CD14-positive monocyte (primary cell): ENCODE results near the gene E2F2. TPM values are rescaled to one million over a fixed set of nuclear protein-coding genes. Genes with fewer than 3 reads are reported as not detected.
"Not testable (repeated sequence)": the region's sequence is repeated elsewhere in the genome, so short reads cannot be mapped to it uniquely, and the experiment has no call there.

Experiments used
- DNase-seq, 3 donors: peaks; one replicate each; pipeline ENCODE4 v3.0.0-alpha.2; 2011 to 2022
- H2AFZ ChIP-seq: 2 replicates; pipeline ENCODE4 v1.6.0; 2012; ENCODE audit warnings: mild to moderate bottlenecking, low read depth, low read length, inconsistent platforms; ENCODE audit not compliant: insufficient read depth, poor library complexity, severe bottlenecking
- H3K27ac ChIP-seq, 2 donors: 1 replicate in 1 of 2; 2 replicates in 1 of 2; pipeline ENCODE4 v1.5.1; 2012 to 2013; ENCODE audit warnings: low read length in 2 of 2, control low read depth in 1 of 2, inconsistent platforms in 1 of 2, low read depth in 1 of 2, mild to moderate bottlenecking in 1 of 2
- H3K27me3 ChIP-seq, 2 donors: one replicate each; pipeline versions ENCODE4 v1.6.0 to v1.6.1; 2011 to 2013; ENCODE audit warnings: low read length in 2 of 2; ENCODE audit not compliant: control insufficient read depth in 2 of 2, insufficient read depth in 2 of 2
- H3K36me3 ChIP-seq, 2 donors: replicated peaks in 1 of 2; 1 replicate in 1 of 2; 2 replicates in 1 of 2; pipeline versions ENCODE4 v1.5.1 to v1.6.1; 2012 to 2013; ENCODE audit warnings: low read length in 2 of 2, control low read depth in 1 of 2, inconsistent platforms in 1 of 2, mild to moderate bottlenecking in 1 of 2; ENCODE audit not compliant: insufficient read depth in 2 of 2, control insufficient read depth in 1 of 2
- H3K4me1 ChIP-seq, 2 donors: 1 replicate in 1 of 2; 2 replicates in 1 of 2; pipeline versions ENCODE4 v1.5.1 to v1.6.1; 2012 to 2013; ENCODE audit warnings: low read length in 2 of 2, control low read depth in 1 of 2, inconsistent platforms in 1 of 2, mild to moderate bottlenecking in 1 of 2, moderate library complexity in 1 of 2; ENCODE audit not compliant: insufficient read depth in 2 of 2, control insufficient read depth in 1 of 2
- H3K4me2 ChIP-seq: replicated peaks from 2 replicates; pipeline ENCODE3; 2012; ENCODE audit warnings: low read length, moderate library complexity, mild to moderate bottlenecking; ENCODE audit not compliant: poor library complexity, severe bottlenecking; ENCODE audit errors: extremely low read depth
- H3K4me3 ChIP-seq, 3 experiments: fragments of 200-600 bp in 1 of 3; sonication (generic) in 1 of 3; replicated peaks in 1 of 3; 1 replicate in 2 of 3; 2 replicates in 1 of 3; pipeline ENCODE4 v1.5.1; 2011 to 2013; ENCODE audit warnings: low read length in 3 of 3, mild to moderate bottlenecking in 3 of 3, control low read depth in 2 of 3, low read depth in 2 of 3, inconsistent platforms in 1 of 3, moderate library complexity in 1 of 3
- H3K79me2 ChIP-seq: 2 replicates; pipeline ENCODE4 v1.6.0; 2012; ENCODE audit warnings: mild to moderate bottlenecking, control low read depth, inconsistent platforms, low read length, moderate library complexity; ENCODE audit not compliant: insufficient read depth
- H3K9ac ChIP-seq: 2 replicates; pipeline ENCODE4 v1.6.0; 2017; ENCODE audit warnings: low read length, mild to moderate bottlenecking; ENCODE audit not compliant: insufficient read depth, poor library complexity, severe bottlenecking
- H3K9me3 ChIP-seq, 2 donors: replicated peaks in 1 of 2; 1 replicate in 1 of 2; 2 replicates in 1 of 2; pipeline versions ENCODE4 v1.5.1 to v1.6.1; 2012 to 2013; ENCODE audit warnings: low read length in 2 of 2, control low read depth in 1 of 2; ENCODE audit not compliant: control insufficient read depth in 1 of 2, insufficient read depth in 1 of 2
- H4K20me1 ChIP-seq: 2 replicates; pipeline ENCODE4 v1.6.0; 2012; ENCODE audit warnings: mild to moderate bottlenecking, low read length, control low read depth, moderate library complexity; ENCODE audit not compliant: insufficient read depth
- H3K27ac Mint-ChIP-seq, 7 donors: one replicate each; pipeline ENCODE4 v1.8.0; 2020; ENCODE audit warnings: mild to moderate bottlenecking in 7 of 7, mixed read lengths in 7 of 7, moderate library complexity in 6 of 7, inconsistent platforms in 2 of 7
- H3K27me3 Mint-ChIP-seq, 3 donors: one replicate each; pipeline ENCODE4 v1.8.0; 2021 to 2022; ENCODE audit warnings: low read depth in 3 of 3, mild to moderate bottlenecking in 3 of 3, mixed read lengths in 3 of 3, moderate library complexity in 3 of 3, inconsistent platforms in 1 of 3
- H3K36me3 Mint-ChIP-seq, 2 donors: one replicate each; pipeline ENCODE4 v1.8.0; 2020; ENCODE audit warnings: mixed read lengths in 2 of 2, inconsistent platforms in 1 of 2, mild to moderate bottlenecking in 1 of 2
- H3K4me1 Mint-ChIP-seq: one replicate; pipeline ENCODE4 v1.8.0; 2020; ENCODE audit warnings: mild to moderate bottlenecking, mixed read lengths
- H3K4me3 Mint-ChIP-seq, 2 donors: one replicate each; pipeline ENCODE4 v1.8.0; 2020; ENCODE audit warnings: mild to moderate bottlenecking in 2 of 2, mixed read lengths in 2 of 2, moderate library complexity in 1 of 2
- H3K9me3 Mint-ChIP-seq, 7 donors: one replicate each; pipeline ENCODE4 v1.8.0; 2020 to 2022; ENCODE audit warnings: mixed read lengths in 7 of 7, mild to moderate bottlenecking in 6 of 7, moderate library complexity in 6 of 7, inconsistent platforms in 2 of 7
- CTCF ChIP-seq: fragments of 200-600 bp; IDR thresholded peaks from one replicate; pipeline ENCODE4 v1.8.0; 2022; ENCODE audit warnings: antibody characterized with exemption, mild to moderate bottlenecking
- WGBS: methylation state at CpG from one replicate; pipeline ENCODE4 v1.1.5; 2013; ENCODE audit warnings: missing lambda C conversion rate; ENCODE audit not compliant: insufficient coverage; 5-methylcytosine and 5-hydroxymethylcytosine counted together
- intact Hi-C, 2 donors: fragments of 100-400 bp; cut with micrococcal nuclease; formaldehyde crosslinking; loops; one replicate each; pipeline versions ENCODE4 v1.15.0 to v1.15.1; 2023
- polyA plus RNA-seq, 3 donors: library from polyadenylated mRNA; depleted of rRNA in 1 of 3; unstranded in 2 of 3; stranded (reverse) in 1 of 3; fragments of 300-500 nt in 2 of 3; fragments of >200 nt in 1 of 3; fragmentation: Illumina TruSeq in 2 of 3; gene quantifications; 1 replicate in 2 of 3; 2 replicates in 1 of 3; pipeline ENCODE4 v1.2.3, GENCODE V29; 2012 to 2021

The E2F2 gene
- polyA plus RNA-seq, 3 donors = 0.24 to 4.7 (median 1.8) TPM

GRCh38 chr1:23544444-23545389 is 13.7 kb upstream of the E2F2 start:
- Histone ChIP-seq H3K27me3 (peaks cover 0 to 4% of the 10 kb centered on the region in 2 donors), H2AFZ (no peak overlapping the region), H3K36me3 (no peaks in the 10 kb centered on the region), H3K9me3 (no peaks in the 10 kb centered on the region), H3K4me2 (no peak overlapping the region), H3K4me1 (peaks cover under 1 to 4% of the 10 kb centered on the region in 2 donors), H4K20me1 (no peaks in the 10 kb centered on the region), H3K27ac (no peak overlapping the region), H3K9ac (no peak overlapping the region), H3K4me3 (no peak overlapping the region), H3K79me2 (no peaks in the 10 kb centered on the region)
- Mint-ChIP-seq H3K36me3 (no peaks in the 10 kb centered on the region), H3K9me3 (peaks cover 0 to 2% (median 0%) of the 10 kb centered on the region in 7 donors), H3K4me1 (peaks cover 5% of the 10 kb centered on the region), H3K4me3 (no peak overlapping the region), H3K27me3 (peaks cover 10 to 23% (median 21%) of the 10 kb centered on the region in 3 donors), H3K27ac (peak overlapping the region in 1 of 7 donors; percentile 48)
- DNase-seq = peak; percentile 62 to 76 (median 75)
- TF ChIP-seq CTCF = peak; percentile 92
- 40% methylated on average over 5 of the region's 8 CpGs for WGBS
- intact Hi-C loops = loop anchor here (1.0 to 2.0 kb wide), 2 partner anchors 92 to 93 kb away; no protein-coding TSS in a partner anchor

DNA sequence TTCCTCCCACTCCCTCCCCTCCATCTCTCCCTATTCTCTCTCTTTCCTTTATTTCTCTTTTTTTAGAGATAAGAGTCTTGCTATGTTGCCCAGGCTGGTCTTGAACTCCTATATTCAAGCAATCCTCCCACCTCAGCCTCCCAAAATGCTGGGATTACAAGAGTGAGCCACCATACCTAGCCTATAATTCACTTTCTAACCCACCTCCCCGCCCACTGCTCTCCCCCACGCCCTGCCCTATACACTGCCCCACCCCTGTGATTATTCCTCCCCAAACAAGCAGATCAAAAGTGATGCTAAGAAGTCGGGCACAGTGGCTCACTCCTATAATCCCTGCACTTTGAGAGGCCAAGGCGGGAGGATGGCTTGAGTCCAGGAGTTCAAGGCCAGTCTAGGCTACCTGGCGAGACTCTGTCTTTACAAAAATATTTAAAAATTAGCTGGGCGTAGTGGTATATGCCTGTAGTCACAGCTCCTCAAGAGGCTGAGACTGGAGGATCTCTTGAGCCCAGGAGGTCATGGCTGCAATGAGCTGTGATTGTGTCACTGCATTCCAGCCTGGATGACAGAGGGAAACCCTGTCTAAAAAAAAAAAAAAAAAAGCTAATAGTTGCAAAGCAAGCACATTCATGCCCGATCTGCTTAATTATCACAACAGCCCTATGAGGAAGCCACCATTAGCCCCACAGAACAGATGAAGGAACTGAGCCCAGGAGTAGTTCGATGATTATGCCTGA is 12.8 kb upstream of the E2F2 start:
- Histone ChIP-seq H3K9ac (no peak overlapping the region), H3K4me3 (no peak overlapping the region), H3K9me3 (no peaks in the 10 kb centered on the region), H3K27ac (no peak overlapping the region), H3K36me3 (no peaks in the 10 kb centered on the region), H4K20me1 (no peaks in the 10 kb centered on the region), H3K4me2 (no peak overlapping the region), H3K27me3 (peaks cover 0 to 4% of the 10 kb centered on the region in 2 donors), H2AFZ (no peak overlapping the region), H3K79me2 (no peaks in the 10 kb centered on the region), H3K4me1 (peaks cover 5 to 13% of the 10 kb centered on the region in 2 donors)
- H3K27ac Mint-ChIP-seq = no peak overlapping the region
- TF ChIP-seq CTCF = no peak
- H3K4me1 Mint-ChIP-seq = peaks cover 9% of the 10 kb centered on the region
- no peaks in the 10 kb centered on the region for H3K36me3 Mint-ChIP-seq
- DNase-seq = no peak
- H3K4me3 Mint-ChIP-seq = no peak overlapping the region
- peaks cover 10 to 19% (median 19%) of the 10 kb centered on the region in 3 donors for H3K27me3 Mint-ChIP-seq
- intact Hi-C loops = loop anchor here (1.0 to 2.0 kb wide), 2 partner anchors 93 kb away; no protein-coding TSS in a partner anchor
- 97% methylated on average over 6 of the region's 8 CpGs for WGBS
- H3K9me3 Mint-ChIP-seq = peaks cover 0 to 2% (median 0%) of the 10 kb centered on the region in 7 donors

DNA sequence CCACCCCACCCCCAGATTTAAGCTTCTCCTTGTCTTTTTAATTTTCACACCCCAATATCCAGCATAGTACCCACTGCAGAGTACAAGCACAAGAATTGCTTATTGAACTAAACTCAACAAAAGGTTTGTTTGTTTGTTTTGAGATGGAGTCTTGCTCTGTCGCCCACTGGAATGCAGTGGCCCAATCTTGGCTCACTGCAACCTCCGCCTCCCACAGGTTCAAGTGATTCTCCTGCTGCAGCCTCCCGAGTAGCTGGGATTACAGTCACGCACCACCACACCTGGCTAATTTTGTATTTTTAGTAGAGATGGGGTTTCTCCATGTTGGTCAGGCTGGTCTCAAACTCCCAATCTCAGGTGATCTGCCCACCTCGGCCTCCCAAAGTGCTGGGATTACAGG is 11.9 kb upstream of the E2F2 start:
- H3K4me3 ChIP-seq, H3K27ac ChIP-seq, H3K4me2 ChIP-seq, H3K79me2 ChIP-seq, H3K9me3 Mint-ChIP-seq, H3K4me1 Mint-ChIP-seq, DNase-seq, H3K36me3 ChIP-seq, H3K4me3 Mint-ChIP-seq, H3K27ac Mint-ChIP-seq, H3K9me3 ChIP-seq, H3K9ac ChIP-seq, H3K36me3 Mint-ChIP-seq, H2AFZ ChIP-seq, H4K20me1 ChIP-seq, intact Hi-C loops, H3K27me3 ChIP-seq: not testable (repeated sequence)
- peaks cover 6 to 19% of the 10 kb centered on the region in 2 donors for H3K4me1 ChIP-seq
- H3K27me3 Mint-ChIP-seq = peaks cover 7 to 19% (median 11%) of the 10 kb centered on the region in 3 donors
- WGBS = 90% methylated on average over 2 of the region's 5 CpGs
